Activated B cell treated with CpG ODN at 0.5 μM for 24 hours (primary cell): ENCODE data around the gene XYLT1. TPM values are rescaled to one million over a fixed set of nuclear protein-coding genes. Genes with fewer than 3 reads are reported as not detected.

Experiments used
- ATAC-seq: fragments of 200-7000 bp; cut with Tn5 transposase; one replicate; pipeline ENCODE4 v1.10.0; 2021; ENCODE audit warnings: low read depth, mild to moderate bottlenecking, moderate library complexity
- CTCF ChIA-PET: fragments of 350-600 bp; sonication (Branson Sonifier 250); formaldehyde crosslinking; loops from one replicate; lab custom pipeline; 2021; ENCODE audit warnings: antibody characterized with exemption; lab: Charles Lee
- POLR2A ChIA-PET: fragments of 350-600 bp; sonication (Branson Sonifier 250); formaldehyde crosslinking; loops from one replicate; lab custom pipeline; 2021; ENCODE audit warnings: antibody characterized with exemption; lab: Charles Lee
- DNase-seq: peaks from one replicate; pipeline ENCODE4 v3.0.0; 2022
- H3K27ac Mint-ChIP-seq: one replicate; pipeline ENCODE4 v1.8.0; 2020; ENCODE audit warnings: mixed read lengths
- H3K27me3 Mint-ChIP-seq: one replicate; pipeline ENCODE4 v1.8.0; 2021; ENCODE audit warnings: mixed read lengths
- H3K36me3 Mint-ChIP-seq: one replicate; pipeline ENCODE4 v1.8.0; 2021; ENCODE audit warnings: low read depth, mixed read lengths
- H3K4me1 Mint-ChIP-seq: one replicate; pipeline ENCODE4 v1.8.0; 2021; ENCODE audit warnings: mixed read lengths
- H3K4me3 Mint-ChIP-seq: one replicate; pipeline ENCODE4 v1.8.0; 2020; ENCODE audit warnings: mild to moderate bottlenecking, mixed read lengths
- H3K9me3 Mint-ChIP-seq: one replicate; pipeline ENCODE4 v1.8.0; 2020; ENCODE audit warnings: mixed read lengths
- CTCF ChIP-seq: fragments of 200-600 bp; IDR thresholded peaks from one replicate; pipeline ENCODE4 v1.8.0; 2022; ENCODE audit warnings: antibody characterized with exemption, mild to moderate bottlenecking
- intact Hi-C: fragments of 100-400 bp; cut with micrococcal nuclease; formaldehyde crosslinking; loops from one replicate; pipeline ENCODE4 v1.15.1; 2024
- total RNA-seq: library from RNA; stranded (reverse); gene quantifications from 2 replicates; pipeline ENCODE4 v1.2.3, GENCODE V29; 2022

The XYLT1 gene
- total RNA-seq, 1 donor from 2014 or later, result 17.0 TPM

GRCh38 chr16:17296431-17296830 is 174.3 kb downstream of the XYLT1 start:
- TF ChIP-seq CTCF, result no peak
- Mint-ChIP-seq H3K4me3 (no peak overlapping the region), H3K9me3 (no peaks in the 10 kb centered on the region), H3K36me3 (no peaks in the 10 kb centered on the region), H3K27me3 (no peaks in the 10 kb centered on the region), H3K4me1 (peaks cover 37% of the 10 kb centered on the region), H3K27ac (no peak overlapping the region)
- CTCF ChIA-PET, result no interaction called here
- POLR2A ChIA-PET, result no interaction called here
- DNase-seq (no peak), ATAC-seq (no peak)
- intact Hi-C loops, result no loop called here

- DNase-seq, result no peak
- intact Hi-C loops, result no loop called here
- peaks cover 32% of the 10 kb centered on the region for H3K4me1 Mint-ChIP-seq
- no peaks in the 10 kb centered on the region for H3K27me3 Mint-ChIP-seq
- ChIA-PET POLR2A (no interaction called here), CTCF (no interaction called here)
- H3K4me3 Mint-ChIP-seq, result no peak overlapping the region
- no peak for ATAC-seq
- no peak for TF ChIP-seq CTCF
- H3K36me3 Mint-ChIP-seq, result no peaks in the 10 kb centered on the region
- no peaks in the 10 kb centered on the region for H3K9me3 Mint-ChIP-seq
- no peak overlapping the region for H3K27ac Mint-ChIP-seq
Measured at GRCh38 chr16:17295948-17296347, 174.8 kb downstream of the XYLT1 start.

GRCh38 chr16:17294856-17295255 is 175.9 kb downstream of the XYLT1 start:
- ChIA-PET POLR2A (no interaction called here), CTCF (no interaction called here)
- peaks cover 23% of the 10 kb centered on the region for H3K4me1 Mint-ChIP-seq
- ATAC-seq (no peak), DNase-seq (no peak)
- no peak overlapping the region for H3K4me3 Mint-ChIP-seq
- peak overlapping the region; percentile 14 for H3K27ac Mint-ChIP-seq
- no peaks in the 10 kb centered on the region for H3K27me3 Mint-ChIP-seq
- intact Hi-C loops, result no loop called here
- TF ChIP-seq CTCF, result no peak
- no peaks in the 10 kb centered on the region for H3K36me3 Mint-ChIP-seq
- no peaks in the 10 kb centered on the region for H3K9me3 Mint-ChIP-seq

- ChIA-PET CTCF (no interaction called here), POLR2A (no interaction called here)
- H3K36me3 Mint-ChIP-seq, result peaks cover 3% of the 10 kb centered on the region
- no peak overlapping the region for H3K4me3 Mint-ChIP-seq
- H3K9me3 Mint-ChIP-seq, result peaks cover 2% of the 10 kb centered on the region
- H3K4me1 Mint-ChIP-seq, result peaks cover 14% of the 10 kb centered on the region
- no peak overlapping the region for H3K27ac Mint-ChIP-seq
- H3K27me3 Mint-ChIP-seq, result no peaks in the 10 kb centered on the region
- intact Hi-C loops, result no loop called here
- DNase-seq, result no peak
- TF ChIP-seq CTCF, result no peak
- ATAC-seq, result no peak
Measured at GRCh38 chr16:17293813-17294558, 176.8 kb downstream of the XYLT1 start.

GRCh38 chr16:17291289-17291688 is 179.5 kb downstream of the XYLT1 start:
- intact Hi-C loops, result no loop called here
- DNase-seq (no peak), ATAC-seq (no peak)
- peaks cover 2% of the 10 kb centered on the region for H3K9me3 Mint-ChIP-seq
- H3K36me3 Mint-ChIP-seq, result peaks cover 10% of the 10 kb centered on the region
- H3K4me3 Mint-ChIP-seq, result no peak overlapping the region
- ChIA-PET CTCF (interaction anchor here (1.1 kb wide), 1 partner anchor 176 kb away, joined by 4 read pairs; no protein-coding TSS in a partner anchor), POLR2A (no interaction called here)
- no peaks in the 10 kb centered on the region for H3K27me3 Mint-ChIP-seq
- peaks cover 18% of the 10 kb centered on the region for H3K4me1 Mint-ChIP-seq
- TF ChIP-seq CTCF, result no peak
- H3K27ac Mint-ChIP-seq, result no peak overlapping the region
